GM21737 (cell line): ENCODE measurements around the gene TMEM126A.
"Not testable (repeated sequence)": the region's sequence is repeated elsewhere in the genome, so short reads cannot be mapped to it uniquely, and the experiment has no call there.

Source experiments
- ATAC-seq: cut with Tn5 transposase; IDR thresholded peaks from one replicate; pipeline ENCODE4 v1.9.1; 2021; ENCODE audit warnings: mild to moderate bottlenecking, moderate library complexity; ENCODE audit not compliant: unreplicated experiment

The TMEM126A gene

DNA sequence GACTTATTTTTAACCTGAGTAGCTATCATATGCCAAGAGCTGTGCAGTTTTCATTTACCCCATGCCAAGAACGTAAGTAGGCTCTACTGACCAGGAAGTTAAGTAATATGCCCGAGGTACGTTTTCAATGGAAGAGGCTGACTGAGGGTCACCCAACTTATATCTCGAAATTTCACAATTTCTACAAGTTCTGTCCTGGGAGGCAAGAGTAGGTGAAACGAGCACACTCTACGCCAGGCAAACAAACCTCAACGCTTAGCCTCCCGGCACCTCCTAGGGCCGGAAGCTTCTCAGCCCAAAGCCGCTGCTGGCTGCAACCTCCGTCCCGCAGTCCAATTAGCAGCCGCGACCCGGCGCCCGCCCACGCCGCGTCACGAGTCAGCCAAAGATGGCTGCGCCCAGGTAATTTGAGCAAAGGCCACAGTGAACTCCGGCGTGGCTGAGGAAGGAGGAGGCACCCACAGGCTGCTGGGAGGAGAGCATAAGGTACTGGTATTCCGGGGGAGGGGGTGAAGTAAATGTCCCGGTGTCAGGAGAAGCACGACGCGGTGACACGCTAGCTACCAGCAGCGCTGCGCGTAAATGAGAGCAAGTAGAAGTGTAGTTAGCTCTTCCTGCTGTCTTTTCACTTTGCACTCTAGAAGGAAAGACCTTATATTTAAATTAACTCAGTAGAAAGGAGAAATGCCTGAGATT lies at the start of gene TMEM126A:
TMEM126A (plus strand) TSS at position 364 of the 696 bp plus-strand sequence. CDS start 2,289 bp downstream, outside the sequence.
- peak; percentile 100 for ATAC-seq

DNA sequence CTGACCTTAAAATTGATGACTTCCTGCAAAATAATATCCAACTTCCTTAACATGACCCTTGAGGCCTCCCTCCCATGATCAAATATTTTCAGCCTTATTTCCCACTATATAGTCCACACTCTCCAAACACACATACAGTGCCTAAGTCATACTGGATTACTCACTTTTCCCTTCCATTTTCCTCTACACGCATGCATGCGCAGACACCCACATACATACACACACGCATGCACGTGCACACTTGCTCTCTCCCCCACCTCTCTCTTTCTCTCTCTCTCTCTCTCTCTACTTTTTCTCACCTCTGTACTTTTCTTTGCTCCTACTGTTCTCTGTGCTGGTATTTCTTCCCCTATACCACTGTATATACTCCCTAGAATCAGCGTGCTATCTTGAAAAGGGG lies 48.7 kb upstream of the TMEM126A start:
- ATAC-seq = no peak

- ATAC-seq = no peak
Observed at GRCh38 chr11:85602526-85603213, 45.1 kb upstream of the TMEM126A start.

- no peak for ATAC-seq
Observed at GRCh38 chr11:85603220-85603619, 44.5 kb upstream of the TMEM126A start.

GRCh38 chr11:85606237-85606636 lies 41.5 kb upstream of the TMEM126A start:
- not testable (repeated sequence) for ATAC-seq

DNA sequence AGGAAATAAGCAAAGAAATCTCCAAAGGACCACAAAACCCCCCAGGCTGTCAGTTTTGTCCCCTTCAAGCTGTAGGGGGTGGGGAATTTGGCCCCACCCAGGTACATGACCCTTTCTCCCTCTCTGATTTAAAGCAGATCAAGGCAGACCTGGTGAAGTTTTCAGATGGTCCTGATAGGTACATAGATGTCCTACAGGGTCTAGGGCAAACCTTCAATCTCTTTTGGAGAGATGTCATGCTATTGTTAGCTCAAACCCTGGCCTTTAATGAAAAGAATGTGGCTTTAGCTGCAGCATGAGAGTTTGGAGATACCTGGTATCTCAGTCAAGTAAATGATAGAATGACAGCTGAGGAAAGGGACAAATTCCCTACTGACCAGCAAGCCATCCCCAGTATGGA lies 39.1 kb upstream of the TMEM126A start:
- ATAC-seq = not testable (repeated sequence)

- not testable (repeated sequence) for ATAC-seq
Observed at GRCh38 chr11:85609286-85609685, 38.5 kb upstream of the TMEM126A start.

DNA sequence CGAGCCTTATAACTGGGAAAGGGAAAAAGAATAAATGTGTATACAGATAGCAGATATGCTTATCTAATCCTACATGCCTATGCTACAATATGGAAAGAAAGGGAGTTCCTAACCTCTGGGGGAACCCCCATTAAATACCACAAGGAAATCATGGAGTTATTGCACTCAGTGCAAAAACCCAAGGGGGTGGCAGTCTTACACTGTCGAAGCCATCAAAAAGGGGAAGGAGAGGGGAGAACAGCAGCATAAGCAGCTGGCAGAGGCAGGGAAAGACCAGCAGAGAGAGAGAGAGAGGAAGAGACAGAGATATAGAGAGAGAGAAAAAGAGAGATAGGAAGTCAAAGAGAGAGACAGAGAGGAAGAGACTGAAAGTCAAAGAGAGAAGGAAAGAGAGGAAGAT lies 36.1 kb upstream of the TMEM126A start:
- ATAC-seq = not testable (repeated sequence)

GRCh38 chr11:85619499-85619898 lies 28.3 kb upstream of the TMEM126A start:
- no peak for ATAC-seq

- no peak for ATAC-seq
Observed at GRCh38 chr11:85620256-85620655, 27.5 kb upstream of the TMEM126A start.

DNA sequence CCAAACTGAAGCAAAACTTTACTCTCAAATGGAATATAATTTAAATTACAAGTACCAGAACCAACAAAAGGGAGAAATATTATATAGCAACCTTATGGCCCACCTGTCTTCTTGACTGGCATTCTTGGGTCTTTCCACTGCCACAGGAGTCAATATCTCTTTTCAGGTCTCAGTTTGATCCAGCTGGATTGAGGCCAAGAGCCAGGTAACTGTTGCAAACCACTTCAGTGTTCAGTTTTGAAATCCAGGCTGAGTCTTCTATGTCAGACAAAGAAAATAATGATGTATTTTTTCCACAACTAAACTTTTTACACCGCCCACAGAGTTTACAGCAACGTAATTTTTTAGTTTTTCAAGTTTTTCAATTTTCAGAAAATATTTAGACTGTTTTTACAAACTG lies 21.3 kb upstream of the TMEM126A start:
- ATAC-seq = no peak

GRCh38 chr11:85627332-85627997 lies 20.3 kb upstream of the TMEM126A start, which contains the start of gene DLG2:
TSS of gene DLG2 (minus strand) at chr11:85627344.
- peak; percentile 0 for ATAC-seq

DNA sequence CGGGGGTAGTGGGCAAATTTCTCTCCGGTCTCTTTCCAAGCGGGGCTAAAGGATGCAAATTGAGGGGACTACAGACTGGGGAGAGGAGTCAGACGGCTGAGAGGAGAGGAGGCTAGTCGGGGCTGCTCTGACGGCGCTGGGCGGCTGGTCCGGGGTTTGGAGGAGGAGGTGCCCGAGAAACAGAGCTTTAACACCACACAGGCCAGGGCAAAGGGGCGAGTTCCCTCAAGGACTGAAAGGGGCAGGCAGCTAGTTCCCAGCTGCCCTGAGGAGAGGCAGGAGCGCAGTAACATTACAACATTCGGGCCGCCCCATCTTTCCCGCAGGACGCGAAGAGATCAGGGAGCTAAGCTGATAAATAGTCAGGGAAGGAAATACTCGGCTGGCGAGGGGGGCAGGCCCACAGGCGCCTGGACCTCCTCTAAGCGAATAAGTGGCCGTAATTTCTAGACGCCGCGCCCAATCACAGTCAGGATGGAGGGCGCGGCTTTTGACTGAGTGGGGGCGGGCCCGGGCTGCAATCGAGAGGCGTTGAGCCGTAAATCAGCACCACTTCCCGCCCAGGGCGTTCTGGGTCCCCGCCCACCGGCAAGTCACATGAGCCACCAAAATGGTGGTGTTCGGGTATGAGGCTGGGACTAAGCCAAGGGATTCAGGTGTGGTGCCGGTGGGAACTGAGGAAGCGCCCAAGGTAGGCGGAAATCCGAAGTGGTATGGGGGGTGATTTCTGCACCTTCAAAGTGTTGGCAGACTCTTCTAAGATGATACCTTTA lies 19.6 kb upstream of the TMEM126A start, which contains the start of gene TMEM126B:
TMEM126B (plus strand) TSS at position 596 of the 773 bp plus-strand sequence; CDS start at position 611, 15 bp downstream.
- ATAC-seq = peak; percentile 99

DNA sequence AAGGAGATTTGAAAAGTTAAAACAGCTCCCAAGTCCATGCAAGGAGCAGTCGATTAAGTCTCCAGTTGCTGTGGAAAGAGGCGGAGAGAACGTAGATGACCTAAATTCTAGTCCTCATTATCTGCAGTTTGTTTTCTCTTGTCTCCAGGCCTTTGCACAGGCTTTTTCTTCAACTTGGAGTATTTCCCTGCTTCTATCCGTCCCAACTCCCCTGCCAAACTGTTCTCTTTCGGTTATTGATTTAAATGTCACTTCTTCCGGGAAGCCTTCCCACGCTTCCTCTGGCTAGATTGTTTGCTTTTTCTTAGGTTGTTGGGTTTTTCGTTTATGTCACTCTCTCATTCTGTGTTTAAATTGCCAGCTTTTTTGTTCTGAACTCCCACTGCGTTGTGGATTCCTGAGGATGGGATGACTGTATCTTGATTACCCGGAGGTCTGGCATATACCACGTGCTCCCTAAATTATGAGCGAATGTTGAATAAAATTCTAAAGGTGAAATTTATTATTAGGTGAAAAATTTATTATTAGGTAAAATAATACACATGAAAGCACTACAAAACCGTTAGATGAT lies 18.9 kb upstream of the TMEM126A start:
- peak; percentile 5 for ATAC-seq

- no peak for ATAC-seq
Observed at GRCh38 chr11:85634747-85635146, 13.0 kb upstream of the TMEM126A start.

DNA sequence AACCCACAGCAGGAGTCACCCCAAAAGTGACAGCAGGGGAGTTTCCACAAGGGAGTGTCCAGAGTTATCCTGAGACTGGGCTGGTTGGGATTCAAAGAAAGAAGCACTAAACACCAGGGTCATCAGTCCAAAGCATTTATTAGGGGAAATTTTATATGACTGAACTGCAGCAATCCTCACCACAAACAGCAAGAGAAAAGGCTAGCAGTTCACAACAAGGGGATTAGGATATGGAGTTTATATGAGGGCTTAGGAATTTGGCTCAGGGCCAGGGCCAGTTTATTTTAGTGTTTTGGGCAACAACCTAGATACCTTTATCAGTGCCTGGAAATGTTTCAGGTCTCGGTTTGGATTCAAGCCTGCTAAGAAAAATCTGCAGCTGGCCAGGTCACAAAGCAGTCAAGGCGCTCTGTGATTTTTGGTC lies 4.6 kb upstream of the TMEM126A start:
- ATAC-seq = no peak

DNA sequence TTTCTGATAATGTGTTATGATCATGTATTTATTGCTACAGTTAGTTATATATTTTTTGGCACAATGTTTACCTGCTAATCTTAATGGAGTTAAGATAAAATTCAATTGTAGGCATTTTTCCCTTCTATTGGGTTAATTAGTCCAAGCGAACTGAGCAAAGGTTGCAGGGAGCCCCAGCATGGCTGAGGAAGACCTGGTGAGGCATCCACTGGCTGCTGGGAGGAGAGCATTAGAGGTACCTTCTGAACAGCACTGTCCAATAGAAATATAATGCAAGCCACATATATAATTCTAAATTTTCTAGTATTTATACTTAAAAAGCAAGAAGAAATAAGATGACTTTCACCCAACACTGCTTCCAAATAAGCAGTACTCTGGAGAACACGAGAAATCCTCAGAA lies 689 bp upstream of the TMEM126A start:
- no peak for ATAC-seq

- ATAC-seq = no peak
Observed at GRCh38 chr11:85651118-85651517, 3.4 kb downstream of the TMEM126A start.

DNA sequence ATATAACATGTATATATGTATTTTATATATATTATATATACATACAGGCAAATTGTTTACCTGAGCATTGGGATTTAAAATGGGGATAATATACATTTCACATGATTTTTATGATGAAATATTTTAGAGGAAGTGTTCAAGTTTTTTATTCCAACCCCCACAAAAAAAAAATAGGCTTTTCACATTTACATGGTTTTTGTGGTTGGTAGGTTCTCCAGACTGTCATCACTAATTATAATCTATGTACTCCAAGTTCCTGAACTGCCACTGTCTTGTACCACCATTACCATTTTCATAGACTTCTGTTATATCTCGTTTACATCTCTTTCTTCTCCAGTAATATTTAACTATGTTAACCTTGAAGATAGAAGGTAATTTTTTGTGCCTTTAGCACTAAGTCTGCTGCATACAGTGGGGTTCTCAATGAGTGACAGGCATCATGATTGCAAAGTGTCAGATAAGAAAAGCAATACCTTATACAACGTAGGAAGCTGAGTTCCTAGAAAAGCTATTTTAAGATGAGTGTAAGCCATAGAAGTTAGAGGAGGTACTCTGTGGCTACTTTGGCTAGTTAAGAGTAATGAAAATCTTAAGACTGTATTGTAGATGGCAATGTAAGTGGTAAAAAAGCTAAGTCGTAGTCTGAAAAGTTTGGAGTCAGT lies 5.2 kb downstream of the TMEM126A start:
- ATAC-seq = no peak

- not testable (repeated sequence) for ATAC-seq
Observed at GRCh38 chr11:85654343-85654742, 6.6 kb downstream of the TMEM126A start.
